ENCODE results near the gene RBM7.

DNA sequence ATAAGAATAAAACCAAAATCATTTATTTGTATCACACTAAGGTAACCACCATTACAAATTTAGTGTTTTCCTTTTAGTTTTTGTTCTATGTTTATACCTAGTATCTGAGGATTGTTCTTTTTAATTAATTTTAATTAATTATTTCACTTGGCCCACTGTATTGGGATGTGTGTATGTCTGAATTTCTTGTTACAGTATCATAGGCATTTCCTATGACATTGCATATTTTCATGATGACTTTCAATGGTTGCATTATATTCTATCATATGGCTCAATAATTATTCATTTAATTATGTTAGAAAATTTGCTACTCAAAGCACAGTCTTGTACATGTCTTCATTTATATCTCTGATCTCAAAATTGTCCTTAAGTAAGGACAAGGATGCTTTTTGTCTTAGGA lies 41.1 kb upstream of the RBM7 start:
- TF ChIP-seq POLR2A (IDR thresholded peaks at IDR 0.05) (no peak), CTCF (IDR thresholded peaks at IDR 0.05) (no peak), POLR2AphosphoS5 (IDR thresholded peaks at IDR 0.05) (no peak)
